HG03060 (cell line): ENCODE results near the gene AEBP2.

Experiments used
- ATAC-seq: cut with Tn5 transposase; IDR thresholded peaks from one replicate; pipeline ENCODE4 v1.9.1; 2021; ENCODE audit warnings: low read depth, moderate number of reproducible peaks; ENCODE audit not compliant: unreplicated experiment

Gene AEBP2

GRCh38 chr12:19498099-19498498 lies 58.8 kb downstream of the AEBP2 start:
- ATAC-seq: no peak

DNA sequence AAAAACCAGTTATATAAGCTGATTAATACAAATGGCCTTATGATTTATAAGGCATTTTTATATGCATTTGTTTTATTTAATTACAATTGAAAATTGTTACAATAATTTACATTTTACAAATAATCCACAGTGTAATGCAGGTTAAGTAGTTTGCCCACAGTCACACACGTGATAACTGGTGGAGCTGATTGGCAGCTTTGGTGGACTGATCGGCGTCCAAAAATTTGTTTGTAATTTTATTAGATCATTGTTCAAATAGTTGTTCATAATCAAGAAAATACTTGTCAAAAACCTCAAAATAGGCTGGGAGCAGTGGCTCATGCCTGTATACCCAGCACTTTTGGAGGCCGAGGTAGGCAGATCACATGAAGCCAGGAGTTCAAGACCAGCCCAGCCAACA lies 59.7 kb downstream of the AEBP2 start:
- ATAC-seq: no peak

DNA sequence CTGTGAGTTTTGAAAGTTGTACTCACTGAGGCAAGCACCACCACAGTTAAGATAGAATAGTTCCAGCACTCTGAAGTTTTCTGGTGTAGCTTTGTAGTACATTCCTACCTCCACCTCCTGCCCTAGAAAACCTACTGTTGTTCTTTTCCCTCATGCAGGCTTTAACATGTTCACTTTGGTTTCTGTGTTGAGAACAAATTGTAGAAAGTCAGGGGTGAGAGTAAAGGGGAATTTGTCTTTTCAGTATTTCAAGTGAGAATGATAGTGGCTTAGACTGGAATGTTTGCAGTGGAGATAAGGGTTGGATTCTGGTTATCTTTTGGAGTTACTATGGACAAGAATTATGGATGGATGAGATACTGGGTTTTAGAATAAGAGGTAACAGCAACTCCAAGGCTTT lies 67.2 kb downstream of the AEBP2 start:
- no peak for ATAC-seq

DNA sequence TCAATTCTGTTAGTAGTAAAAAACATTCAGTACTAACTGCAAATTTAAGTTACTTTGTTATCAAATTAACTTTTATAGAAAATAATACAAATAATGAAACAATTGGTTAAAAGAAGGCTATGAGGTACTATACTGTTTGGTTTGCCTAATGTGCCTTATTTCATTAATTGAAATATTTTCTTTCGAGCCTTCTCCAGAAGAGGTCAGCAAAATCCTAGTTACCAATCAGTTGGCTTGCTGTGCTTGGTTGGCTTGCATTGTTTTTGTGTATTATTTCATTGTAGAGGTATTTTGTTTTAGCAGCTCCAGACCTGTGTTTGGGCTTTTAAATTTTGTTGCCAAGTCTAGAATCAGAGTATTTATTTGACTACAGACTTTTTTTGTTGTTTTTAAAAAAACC lies 68.5 kb downstream of the AEBP2 start:
- no peak for ATAC-seq

DNA sequence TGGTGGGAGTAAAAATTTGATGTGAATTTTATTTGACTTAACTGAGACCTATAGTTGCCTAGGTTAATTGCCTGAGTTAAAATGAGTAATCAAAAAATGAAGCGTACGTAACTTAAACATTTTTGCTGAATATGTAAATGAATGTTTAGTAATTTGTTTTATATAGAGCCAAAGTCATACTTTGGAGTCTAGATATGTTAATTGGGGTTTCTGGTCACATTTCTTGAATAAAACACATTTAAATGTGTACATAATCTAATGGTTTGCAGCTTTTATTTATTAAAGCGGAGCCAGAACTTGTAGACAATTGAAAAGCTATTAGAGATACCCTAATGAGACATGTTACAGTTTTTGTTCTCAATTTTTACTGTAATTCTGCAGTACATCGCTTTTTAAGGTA lies 71.2 kb downstream of the AEBP2 start:
- no peak for ATAC-seq

GRCh38 chr12:19515179-19515578 lies 75.9 kb downstream of the AEBP2 start:
- ATAC-seq: no peak

DNA sequence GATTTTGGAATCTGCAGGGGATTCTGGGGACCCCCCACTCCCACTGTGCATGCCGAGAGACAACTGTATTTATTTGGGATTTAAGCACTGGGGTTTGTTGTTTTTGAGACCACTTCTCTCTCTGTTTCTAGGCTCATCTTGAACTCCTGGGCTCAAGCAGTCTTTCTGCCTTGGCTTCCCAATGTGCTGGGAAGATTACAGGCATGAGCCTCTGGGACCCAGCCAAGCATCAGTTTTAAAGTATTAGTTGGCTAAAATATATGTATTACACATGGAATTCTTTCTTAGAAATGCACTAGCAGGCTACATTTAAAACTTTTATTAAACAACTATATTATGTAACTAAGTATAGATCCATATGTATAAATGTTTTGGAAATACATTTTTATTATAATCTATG lies 78.3 kb downstream of the AEBP2 start:
- no peak for ATAC-seq

DNA sequence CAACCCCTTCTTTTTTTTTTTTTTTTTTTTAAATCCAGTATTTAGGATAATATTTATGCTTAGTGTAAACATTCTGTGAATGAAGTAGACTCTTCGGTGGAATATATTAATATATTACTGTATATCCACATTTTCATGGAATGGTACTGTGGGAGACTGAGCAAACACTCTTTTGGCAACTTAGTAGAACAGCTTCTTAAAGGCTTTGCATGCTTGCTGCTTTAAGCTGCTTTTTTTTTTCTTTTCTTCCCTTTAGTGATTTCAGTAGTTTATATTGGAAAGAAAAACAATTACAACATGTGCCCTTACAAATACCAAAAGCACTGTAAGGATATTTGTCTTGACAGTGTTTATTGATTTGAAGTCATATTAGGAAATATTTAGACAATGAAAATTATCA lies 78.9 kb downstream of the AEBP2 start:
- ATAC-seq: no peak

DNA sequence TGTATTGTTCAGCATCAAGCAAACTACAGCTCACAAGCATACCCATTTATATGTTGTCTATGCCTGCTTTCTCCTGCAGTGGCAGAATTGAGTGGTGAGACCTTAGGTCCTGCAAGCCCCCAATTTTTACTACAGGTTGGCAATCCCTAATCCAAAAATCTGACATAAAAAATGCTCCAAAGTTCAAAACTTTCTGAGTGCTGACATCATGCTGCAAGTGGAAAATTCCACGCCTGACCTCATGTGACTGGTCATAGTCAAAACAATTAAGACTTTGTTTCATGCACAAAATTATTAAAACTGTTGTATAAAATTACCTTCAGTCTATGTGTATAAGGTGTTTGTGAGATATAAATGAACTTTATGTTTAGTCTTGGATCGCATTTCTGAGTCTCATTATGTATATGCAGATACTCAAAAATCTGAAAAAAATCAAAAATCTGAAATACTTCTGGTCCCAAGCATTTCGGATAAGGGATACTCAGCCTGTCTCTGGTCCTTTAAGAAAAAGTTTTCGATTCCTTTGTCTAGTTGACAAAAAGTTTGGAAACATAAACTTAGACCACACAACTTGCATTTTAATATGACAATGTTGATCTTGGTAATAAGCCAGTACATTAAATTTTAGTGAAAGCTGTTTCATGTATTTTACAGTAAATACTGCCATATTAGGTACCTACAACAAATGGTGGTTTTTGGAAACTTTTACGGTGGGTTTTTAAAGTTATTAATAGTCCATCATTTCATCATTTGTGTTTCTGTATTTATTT lies 81.5 kb downstream of the AEBP2 start:
- no peak for ATAC-seq

GRCh38 chr12:19525274-19525673 lies 86.0 kb downstream of the AEBP2 start:
- no peak for ATAC-seq

- ATAC-seq: no peak
Observed at GRCh38 chr12:19527866-19528265, 88.6 kb downstream of the AEBP2 start.

- ATAC-seq: no peak
Observed at GRCh38 chr12:19528750-19529149, 89.5 kb downstream of the AEBP2 start.

DNA sequence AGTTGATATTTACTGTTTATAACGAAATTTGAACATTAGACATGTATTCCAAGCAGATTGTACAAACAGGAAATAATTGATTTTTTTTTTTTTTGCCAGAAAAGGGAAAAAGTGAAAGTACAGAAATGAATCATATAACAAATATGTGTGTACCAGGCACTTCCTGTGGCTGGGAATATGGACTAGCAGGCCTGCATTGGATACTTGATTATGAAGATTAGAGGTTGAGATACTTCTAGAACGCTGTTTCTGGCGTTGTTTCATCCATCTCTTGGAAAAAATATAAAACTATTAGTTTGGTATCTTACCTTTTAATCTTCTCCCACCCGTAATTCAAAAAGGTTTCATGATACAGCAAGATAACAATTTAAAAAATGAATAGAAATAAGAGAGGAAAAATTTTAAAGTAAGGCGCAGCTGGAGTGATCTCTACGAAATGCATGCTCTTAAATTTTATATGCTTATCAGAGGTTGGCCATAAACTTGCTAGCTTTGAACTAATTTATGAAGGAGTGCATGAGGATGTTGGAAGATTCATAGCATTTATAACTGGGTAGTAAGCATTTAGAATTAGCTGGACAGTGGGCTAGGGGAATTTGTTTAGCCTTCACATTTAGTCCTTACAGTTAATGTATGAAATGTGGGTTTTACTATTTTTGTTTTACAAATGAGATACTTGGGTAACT lies 90.8 kb downstream of the AEBP2 start:
- no peak for ATAC-seq

- ATAC-seq: no peak
Observed at GRCh38 chr12:19530637-19531023, 91.3 kb downstream of the AEBP2 start.

- no peak for ATAC-seq
Observed at GRCh38 chr12:19533567-19533966, 94.3 kb downstream of the AEBP2 start.

DNA sequence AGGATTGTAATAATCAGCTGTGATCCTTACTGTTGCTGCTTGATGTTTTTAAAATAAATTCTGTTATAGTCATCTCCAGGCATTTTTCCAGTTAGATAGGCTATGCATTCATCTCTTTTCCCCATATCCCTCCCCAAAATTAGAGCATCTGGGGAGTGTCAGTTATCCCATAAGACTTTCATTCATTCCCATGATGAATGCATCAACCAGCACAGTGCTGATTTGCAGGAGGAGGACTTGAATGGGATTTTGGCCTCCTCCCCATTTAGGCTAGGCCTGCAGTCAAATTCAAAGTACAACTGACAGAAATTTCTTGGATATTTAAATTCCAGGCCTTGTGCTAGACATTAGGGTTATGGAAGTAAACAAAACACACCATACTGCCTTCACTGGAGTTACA lies 99.8 kb downstream of the AEBP2 start:
- ATAC-seq: no peak

DNA sequence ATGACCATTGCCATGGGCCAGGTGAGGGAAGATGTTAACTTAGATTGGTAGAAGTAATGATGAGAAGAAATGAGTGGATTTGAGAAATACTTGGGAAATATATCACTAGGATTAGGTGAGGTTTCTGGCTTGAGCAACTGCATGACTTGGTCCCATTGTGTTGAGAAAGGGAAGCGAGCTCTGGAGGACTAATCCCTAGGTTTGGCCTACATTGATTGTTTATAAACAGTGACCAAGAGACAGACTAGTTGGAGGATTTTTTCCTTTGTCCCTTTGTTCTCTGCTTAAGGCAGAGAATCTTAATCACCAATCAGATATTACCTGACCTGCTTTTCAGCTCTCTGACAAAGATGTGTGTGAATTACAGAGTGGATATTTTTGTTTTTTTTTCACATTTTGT lies 100.5 kb downstream of the AEBP2 start:
- no peak for ATAC-seq

DNA sequence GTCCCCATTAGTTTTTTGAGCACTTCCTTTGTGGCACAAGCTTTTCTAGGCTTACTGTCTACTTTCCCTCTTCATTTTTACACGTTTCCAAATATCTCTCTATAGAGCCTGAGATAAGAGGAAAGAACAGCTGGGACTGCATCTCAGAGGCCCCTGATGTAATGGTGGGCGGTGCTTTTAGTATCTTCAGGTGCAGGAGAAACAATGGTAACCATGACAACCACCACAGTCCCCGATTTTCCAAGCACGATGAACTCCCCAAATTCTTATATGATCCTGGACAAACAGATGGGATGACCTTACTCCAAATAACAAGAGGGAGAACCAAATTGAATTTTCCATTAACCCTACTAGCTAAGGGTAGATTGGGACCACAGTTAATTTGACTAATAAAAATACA lies 103.3 kb downstream of the AEBP2 start:
- ATAC-seq: no peak

DNA sequence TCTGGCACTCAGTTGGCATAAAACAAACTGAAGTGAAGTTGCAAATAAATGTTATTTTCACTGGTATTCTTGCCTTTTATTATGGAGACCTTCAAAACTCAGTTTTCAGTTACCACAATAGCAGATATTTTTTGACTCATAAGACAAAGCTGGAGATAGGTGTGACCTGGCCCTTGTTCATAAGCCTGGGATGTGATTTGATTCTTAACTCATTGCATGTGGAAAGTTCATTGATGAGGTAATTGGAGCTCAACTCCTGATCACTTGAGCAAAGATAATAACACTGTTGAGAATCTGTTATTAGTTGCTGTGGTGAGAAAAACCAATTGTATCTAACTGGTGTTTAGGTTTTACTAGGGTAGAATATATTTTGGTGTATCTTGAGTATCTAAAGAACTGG lies 105.1 kb downstream of the AEBP2 start:
- ATAC-seq: no peak

GRCh38 chr12:19545301-19545700 lies 106.0 kb downstream of the AEBP2 start:
- no peak for ATAC-seq

DNA sequence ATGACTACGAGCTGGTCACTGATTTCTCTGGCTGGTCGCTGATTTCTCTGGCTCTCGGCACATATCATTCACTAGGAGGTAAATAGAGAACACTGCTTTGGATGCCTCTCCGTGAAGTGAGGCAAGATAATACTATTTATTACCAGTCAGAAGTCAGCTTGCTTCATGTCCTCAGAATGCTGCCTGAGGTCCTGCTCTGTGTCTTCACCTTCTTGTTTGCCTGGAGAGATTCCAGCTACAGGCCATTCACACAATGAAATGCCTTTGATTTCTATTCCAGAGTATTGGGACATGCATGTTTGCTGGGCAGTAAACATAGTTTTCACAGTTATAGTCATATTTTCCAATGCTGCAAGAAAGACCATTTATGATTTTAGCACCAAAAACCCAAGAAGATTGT lies 106.7 kb downstream of the AEBP2 start:
- ATAC-seq: no peak

GRCh38 chr12:19546611-19547162 lies 107.4 kb downstream of the AEBP2 start:
- ATAC-seq: no peak
